Colonic mucosa (tissue), 4 donors: ENCODE results near the gene SLC1A4. TPM values are rescaled to one million over a fixed set of nuclear protein-coding genes. Genes with fewer than 3 reads are reported as not detected.

Experiments
- DNase-seq: peaks from one replicate; pipeline ENCODE4 v3.0.0-alpha.2; 2020
- H3K27ac ChIP-seq: fragments of 200-600 bp; one replicate; pipeline ENCODE4 v1.8.0; 2021
- H3K27me3 ChIP-seq: fragments of 200-600 bp; one replicate; pipeline ENCODE4 v1.8.0; 2021
- H3K36me3 ChIP-seq: fragments of 200-600 bp; one replicate; pipeline ENCODE4 v1.8.0; 2021
- H3K4me1 ChIP-seq: fragments of 200-600 bp; one replicate; pipeline ENCODE4 v1.8.0; 2021; ENCODE audit warnings: mild to moderate bottlenecking
- H3K4me3 ChIP-seq: fragments of 200-600 bp; one replicate; pipeline ENCODE4 v1.8.0; 2021
- H3K9ac ChIP-seq, 2 donors: one replicate each; pipeline ENCODE4 v1.7.0; 2013; ENCODE audit warnings: control low read depth in 2 of 2, low read depth in 2 of 2, low read length in 2 of 2
- H3K9me3 ChIP-seq: fragments of 200-600 bp; one replicate; pipeline ENCODE4 v1.8.0; 2021
- CTCF ChIP-seq: fragments of 200-600 bp; IDR thresholded peaks from one replicate; pipeline ENCODE4 v1.8.0; 2022; ENCODE audit warnings: antibody characterized with exemption, mild to moderate bottlenecking
- intact Hi-C: fragments of 100-400 bp; cut with DNase I; formaldehyde crosslinking; loops from one replicate; pipeline ENCODE4 v1.14.1; 2022
- total RNA-seq, 2 donors: library from RNA; stranded (reverse); fragmentation: NEBNext Ultra II Directional in 1 of 2; extraction: Animal tissue kit (Norgen Biotek cat#: 25700) in 1 of 2; gene quantifications; one replicate each; pipeline ENCODE4 v1.2.1, GENCODE V29; 2021
- donor health status: healthy.
- donor health status: DM: no; HTN: no; CAD: no.
- donor health status: DM: no; HTN: no; CAD: no.

The SLC1A4 gene
- total RNA-seq, 2 donors from 2014 or later, result 13.7 to 32.4 TPM

GRCh38 chr2:64972876-64973275 lies 16.3 kb upstream of the SLC1A4 start:
- Histone ChIP-seq H3K27me3 (no peaks in the 10 kb centered on the region), H3K27ac (no peak overlapping the region), H3K9ac (no peak overlapping the region), H3K36me3 (no peaks in the 10 kb centered on the region), H3K4me1 (no peaks in the 10 kb centered on the region), H3K9me3 (no peaks in the 10 kb centered on the region), H3K4me3 (no peak overlapping the region)
- intact Hi-C loops, result no loop called here
- DNase-seq, result no peak
- TF ChIP-seq CTCF, result no peak

GRCh38 chr2:64975232-64975821 lies 13.9 kb upstream of the SLC1A4 start:
- TF ChIP-seq CTCF, result no peak

GRCh38 chr2:64976276-64976675 lies 12.9 kb upstream of the SLC1A4 start:
- Histone ChIP-seq H3K9ac (no peak overlapping the region), H3K27ac (no peak overlapping the region), H3K4me3 (no peak overlapping the region), H3K9me3 (no peaks in the 10 kb centered on the region), H3K36me3 (no peaks in the 10 kb centered on the region), H3K27me3 (no peaks in the 10 kb centered on the region), H3K4me1 (no peaks in the 10 kb centered on the region)
- no peak for TF ChIP-seq CTCF
- intact Hi-C loops, result no loop called here
- no peak for DNase-seq

More at GRCh38 chr2:64975232-64975821, 13.9 kb upstream of the SLC1A4 start:
- intact Hi-C loops, result no loop called here
- no peak overlapping the region for H3K4me3 ChIP-seq
- no peak overlapping the region for H3K27ac ChIP-seq
- no peak overlapping the region for H3K9ac ChIP-seq
- H3K36me3 ChIP-seq, result no peaks in the 10 kb centered on the region
- H3K9me3 ChIP-seq, result no peaks in the 10 kb centered on the region
- H3K4me1 ChIP-seq, result no peaks in the 10 kb centered on the region
- no peaks in the 10 kb centered on the region for H3K27me3 ChIP-seq
- DNase-seq, result no peak

- Histone ChIP-seq H3K36me3 (no peaks in the 10 kb centered on the region), H3K4me1 (no peaks in the 10 kb centered on the region), H3K27ac (no peak overlapping the region), H3K4me3 (no peak overlapping the region), H3K9ac (no peak overlapping the region), H3K9me3 (no peaks in the 10 kb centered on the region), H3K27me3 (no peaks in the 10 kb centered on the region)
- peak; percentile 14 for TF ChIP-seq CTCF
- DNase-seq, result no peak
- intact Hi-C loops, result no loop called here
Observed at GRCh38 chr2:64978514-64979268, 10.5 kb upstream of the SLC1A4 start.

GRCh38 chr2:64979744-64980143 lies 9.5 kb upstream of the SLC1A4 start:
- no peak for DNase-seq
- H3K9ac ChIP-seq, result no peak overlapping the region
- H3K4me3 ChIP-seq, result no peak overlapping the region
- no peak for TF ChIP-seq CTCF
- H3K27me3 ChIP-seq, result no peaks in the 10 kb centered on the region
- intact Hi-C loops, result no loop called here
- H3K9me3 ChIP-seq, result no peaks in the 10 kb centered on the region
- no peaks in the 10 kb centered on the region for H3K36me3 ChIP-seq
- H3K27ac ChIP-seq, result no peak overlapping the region
- no peaks in the 10 kb centered on the region for H3K4me1 ChIP-seq
